ENCODE results near the gene EXTL2. TPM values are rescaled to one million over a fixed set of nuclear protein-coding genes. Genes with fewer than 3 reads are reported as not detected.

Gene EXTL2
- total RNA-seq, 1 donor from 2014 or later, result 2.6 TPM

GRCh38 chr1:100909018-100909417 is 14.4 kb upstream of the EXTL2 start:
- FAIRE-seq (no peak), DNase-seq (ENCODE audit: low read depth) (no peak)
- Histone ChIP-seq H3K4me3 (ENCODE audit: low read depth, low read length) (no peak overlapping the region), H3K36me3 (ENCODE audit: control insufficient read depth, insufficient read depth, low read length) (peaks cover 4% of the 10 kb centered on the region), H3K27me3 (ENCODE audit: control insufficient read depth, insufficient read depth, low read length) (no peaks in the 10 kb centered on the region)
- TF ChIP-seq, protein P1, sequence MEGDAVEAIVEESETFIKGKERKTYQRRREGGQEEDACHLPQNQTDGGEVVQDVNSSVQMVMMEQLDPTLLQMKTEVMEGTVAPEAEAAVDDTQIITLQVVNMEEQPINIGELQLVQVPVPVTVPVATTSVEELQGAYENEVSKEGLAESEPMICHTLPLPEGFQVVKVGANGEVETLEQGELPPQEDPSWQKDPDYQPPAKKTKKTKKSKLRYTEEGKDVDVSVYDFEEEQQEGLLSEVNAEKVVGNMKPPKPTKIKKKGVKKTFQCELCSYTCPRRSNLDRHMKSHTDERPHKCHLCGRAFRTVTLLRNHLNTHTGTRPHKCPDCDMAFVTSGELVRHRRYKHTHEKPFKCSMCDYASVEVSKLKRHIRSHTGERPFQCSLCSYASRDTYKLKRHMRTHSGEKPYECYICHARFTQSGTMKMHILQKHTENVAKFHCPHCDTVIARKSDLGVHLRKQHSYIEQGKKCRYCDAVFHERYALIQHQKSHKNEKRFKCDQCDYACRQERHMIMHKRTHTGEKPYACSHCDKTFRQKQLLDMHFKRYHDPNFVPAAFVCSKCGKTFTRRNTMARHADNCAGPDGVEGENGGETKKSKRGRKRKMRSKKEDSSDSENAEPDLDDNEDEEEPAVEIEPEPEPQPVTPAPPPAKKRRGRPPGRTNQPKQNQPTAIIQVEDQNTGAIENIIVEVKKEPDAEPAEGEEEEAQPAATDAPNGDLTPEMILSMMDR (IDR thresholded peaks at IDR 0.05; ENCODE audit: insufficient read depth, low read length, severe bottlenecking), result no peak

GRCh38 chr1:100907887-100908286 is 13.2 kb upstream of the EXTL2 start:
- no peaks in the 10 kb centered on the region for H3K27me3 ChIP-seq (ENCODE audit: control insufficient read depth, insufficient read depth, low read length)
- H3K36me3 ChIP-seq (ENCODE audit: control insufficient read depth, insufficient read depth, low read length), result peaks cover 3% of the 10 kb centered on the region
- H3K4me3 ChIP-seq (ENCODE audit: low read depth, low read length), result no peak overlapping the region
- TF ChIP-seq, protein P1 (IDR thresholded peaks at IDR 0.05; ENCODE audit: insufficient read depth, low read length, severe bottlenecking), result no peak
- FAIRE-seq, result no peak
- no peak for DNase-seq (ENCODE audit: low read depth)

DNA sequence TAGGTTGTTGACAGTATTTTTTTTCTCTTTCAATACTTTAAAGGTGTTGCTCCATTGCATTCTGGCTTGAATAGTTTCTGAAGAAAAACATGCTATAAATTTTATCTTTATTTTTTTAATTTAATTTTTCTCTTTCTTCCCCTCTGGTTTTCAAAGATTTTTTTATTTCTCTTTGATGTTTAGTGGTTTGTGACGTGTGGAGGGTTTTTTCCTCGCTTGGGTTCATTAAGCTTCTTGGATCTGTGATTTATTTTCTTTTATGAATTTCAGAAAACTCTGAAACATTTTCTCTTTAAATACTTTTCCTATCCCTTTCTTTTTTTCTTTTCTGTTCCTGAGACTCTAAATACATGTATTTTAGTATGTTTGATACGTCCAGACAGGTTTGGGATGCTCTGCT is 10.5 kb upstream of the EXTL2 start:
- TF ChIP-seq, protein P1 (IDR thresholded peaks at IDR 0.05; ENCODE audit: insufficient read depth, low read length, severe bottlenecking), result no peak
- Histone ChIP-seq H3K36me3 (ENCODE audit: control insufficient read depth, insufficient read depth, low read length) (peaks cover 3% of the 10 kb centered on the region), H3K4me3 (ENCODE audit: low read depth, low read length) (no peak overlapping the region), H3K27me3 (ENCODE audit: control insufficient read depth, insufficient read depth, low read length) (no peaks in the 10 kb centered on the region)
- FAIRE-seq (no peak), DNase-seq (ENCODE audit: low read depth) (no peak)

DNA sequence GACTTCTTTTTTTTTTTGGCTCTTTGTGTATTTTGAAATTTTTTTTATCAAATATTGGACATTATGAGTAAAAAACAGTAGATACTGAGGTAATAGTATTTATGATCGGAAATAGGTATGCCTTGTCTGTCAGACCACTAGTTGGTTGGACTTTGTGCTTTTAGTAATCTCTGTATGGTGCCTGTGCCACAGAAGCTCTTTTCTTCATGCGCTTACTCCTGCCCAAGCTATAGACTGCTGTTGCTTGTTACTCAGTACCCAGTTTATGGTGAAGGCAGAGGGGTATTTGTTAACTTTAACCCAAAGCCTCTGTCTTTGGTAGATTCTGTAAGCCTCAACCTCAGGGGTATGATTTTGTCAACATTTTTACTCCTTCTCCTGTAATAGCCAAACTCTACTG is 9.9 kb upstream of the EXTL2 start:
- DNase-seq (ENCODE audit: low read depth) (no peak), FAIRE-seq (no peak)
- Histone ChIP-seq H3K36me3 (ENCODE audit: control insufficient read depth, insufficient read depth, low read length) (peaks cover 5% of the 10 kb centered on the region), H3K4me3 (ENCODE audit: low read depth, low read length) (no peak overlapping the region), H3K27me3 (ENCODE audit: control insufficient read depth, insufficient read depth, low read length) (no peaks in the 10 kb centered on the region)
- TF ChIP-seq, protein P1 (IDR thresholded peaks at IDR 0.05; ENCODE audit: insufficient read depth, low read length, severe bottlenecking), result no peak

DNA sequence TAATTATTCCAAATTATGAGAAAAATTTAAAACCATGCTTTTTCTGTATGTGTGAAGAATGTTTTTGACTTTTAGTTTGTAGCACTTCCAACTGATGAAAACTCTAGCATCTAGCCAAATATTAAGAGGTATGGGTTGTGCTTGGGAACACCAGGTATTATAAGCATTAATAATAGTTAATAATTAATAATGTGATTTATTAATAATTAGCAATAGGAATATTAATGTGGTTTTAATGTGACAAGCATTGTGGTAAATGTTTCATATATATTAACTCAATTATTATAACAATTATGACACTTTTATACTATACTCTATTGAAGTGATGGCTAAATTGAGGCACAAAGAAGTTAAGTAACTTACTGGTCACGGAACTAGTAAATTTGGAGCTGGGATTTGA is 9.1 kb upstream of the EXTL2 start:
- Histone ChIP-seq H3K27me3 (ENCODE audit: control insufficient read depth, insufficient read depth, low read length) (no peaks in the 10 kb centered on the region), H3K36me3 (ENCODE audit: control insufficient read depth, insufficient read depth, low read length) (peaks cover 5% of the 10 kb centered on the region), H3K4me3 (ENCODE audit: low read depth, low read length) (no peak overlapping the region)
- no peak for FAIRE-seq
- DNase-seq (ENCODE audit: low read depth), result no peak
- TF ChIP-seq, protein P1 (IDR thresholded peaks at IDR 0.05; ENCODE audit: insufficient read depth, low read length, severe bottlenecking), result no peak

GRCh38 chr1:100902365-100902764 is 7.7 kb upstream of the EXTL2 start:
- H3K4me3 ChIP-seq (ENCODE audit: low read depth, low read length), result no peak overlapping the region
- TF ChIP-seq, protein P1 (IDR thresholded peaks at IDR 0.05; ENCODE audit: insufficient read depth, low read length, severe bottlenecking), result no peak
- no peak for FAIRE-seq
- DNase-seq (ENCODE audit: low read depth), result no peak
- peaks cover 5% of the 10 kb centered on the region for H3K36me3 ChIP-seq (ENCODE audit: control insufficient read depth, insufficient read depth, low read length)
- no peaks in the 10 kb centered on the region for H3K27me3 ChIP-seq (ENCODE audit: control insufficient read depth, insufficient read depth, low read length)

Measured in bronchial epithelial cell (primary cell).